IPS DF 6.9 (cell line): ENCODE measurements around the gene CBARP.
"Not testable (repeated sequence)": the region's sequence is repeated elsewhere in the genome, so short reads cannot be mapped to it uniquely, and the experiment has no call there.

ENCODE experiments used
- DNase-seq: peaks from one replicate; pipeline ENCODE4 v3.0.0-alpha.2; 2013; ENCODE audit warnings: low read depth, low spot score
- H3K27ac ChIP-seq: one replicate; pipeline ENCODE4 v1.5.1; 2013; ENCODE audit warnings: low read length, control low read depth
- H3K27me3 ChIP-seq: 2 replicates; pipeline ENCODE4 v1.6.1; 2013; ENCODE audit warnings: mild to moderate bottlenecking, low read length; ENCODE audit not compliant: control insufficient read depth, insufficient read depth
- H3K36me3 ChIP-seq: 2 replicates; pipeline ENCODE4 v1.6.1; 2013; ENCODE audit warnings: low read length; ENCODE audit not compliant: control insufficient read depth, insufficient read depth
- H3K4me1 ChIP-seq: 2 replicates; pipeline ENCODE4 v1.6.1; 2013; ENCODE audit warnings: low read length; ENCODE audit not compliant: control insufficient read depth, insufficient read depth
- H3K4me3 ChIP-seq: 2 replicates; pipeline ENCODE4 v1.5.1; 2013; ENCODE audit warnings: mild to moderate bottlenecking, low read length
- H3K9me3 ChIP-seq: 2 replicates; pipeline ENCODE4 v1.6.1; 2013; ENCODE audit warnings: low read length, inconsistent platforms; ENCODE audit not compliant: control insufficient read depth, insufficient read depth
- WGBS: extraction: QIAGEN DNeasy Blood & Tissue Kit; methylation state at CpG from one replicate; pipeline ENCODE4 v1.1.7; 2013; ENCODE audit warnings: mixed read lengths, missing lambda C conversion rate; ENCODE audit not compliant: insufficient read length, insufficient coverage; 5-methylcytosine and 5-hydroxymethylcytosine counted together

CBARP gene

DNA sequence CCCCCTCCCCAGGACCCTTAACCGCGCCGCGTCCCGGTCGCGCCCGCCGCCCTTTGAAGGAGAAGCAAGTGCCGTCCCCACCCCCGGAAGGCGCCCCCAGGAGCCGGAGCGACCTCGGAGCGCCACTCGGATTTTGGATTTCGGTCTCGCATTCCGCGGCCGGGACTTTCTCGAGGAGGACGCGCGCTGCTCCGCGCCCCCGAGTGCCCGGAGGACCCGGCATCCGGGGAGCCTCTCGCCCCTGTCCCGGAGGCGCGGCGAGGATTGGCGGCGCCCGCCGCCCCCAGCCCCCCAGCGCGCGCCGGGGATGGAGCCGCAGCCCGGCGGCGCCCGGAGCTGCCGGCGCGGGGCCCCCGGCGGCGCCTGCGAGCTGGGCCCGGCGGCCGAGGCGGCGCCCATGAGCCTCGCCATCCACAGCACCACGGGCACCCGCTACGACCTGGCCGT is 12.2 kb upstream of the CBARP start:
- Histone ChIP-seq H3K27me3 (no peaks in the 10 kb centered on the region), H3K9me3 (no peaks in the 10 kb centered on the region), H3K27ac (no peak overlapping the region), H3K4me3 (peak overlapping the region; percentile 77), H3K4me1 (peaks cover 5% of the 10 kb centered on the region; the same call in 1 of the 2 replicates), H3K36me3 (peaks cover 30% of the 10 kb centered on the region)
- no peak for DNase-seq
- WGBS, result no CpG with 5 or more reads among the region's 67 CpGs

DNA sequence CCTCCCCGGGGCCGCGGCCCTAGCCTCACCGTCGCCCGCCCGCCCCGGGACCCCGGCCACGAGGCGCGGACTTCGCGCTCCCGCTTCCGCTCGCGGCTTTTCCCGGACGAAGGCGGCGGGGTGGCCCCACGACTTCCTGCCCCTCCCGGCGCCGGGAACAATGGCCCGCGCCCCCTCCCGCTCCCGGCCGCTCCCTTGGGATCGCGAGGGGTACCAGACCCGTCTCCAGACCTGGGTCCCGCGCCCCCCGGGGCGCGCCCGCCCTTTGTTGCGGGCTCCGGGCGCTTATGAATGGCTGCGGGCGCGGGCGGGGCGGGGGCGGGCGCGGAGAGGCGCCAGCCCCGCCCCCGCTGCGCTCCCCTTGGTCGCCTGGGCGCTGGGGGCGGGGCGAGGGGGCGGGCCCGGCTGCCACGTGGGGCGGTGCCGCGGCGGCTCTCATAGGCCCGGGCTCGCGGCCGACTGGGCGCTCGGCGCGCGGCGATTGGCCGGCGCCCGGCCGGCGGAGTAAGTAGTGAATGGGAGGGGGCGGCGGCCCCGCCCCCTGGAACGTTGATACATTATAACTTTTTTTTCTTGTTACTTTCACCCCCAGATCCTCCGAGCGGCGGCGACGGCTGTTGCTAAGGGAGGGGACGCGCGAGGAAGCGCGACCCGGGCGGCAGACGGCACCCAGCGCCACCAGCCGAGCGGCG is 11.6 kb upstream of the CBARP start:
- no CpG with 5 or more reads among the region's 102 CpGs for WGBS
- Histone ChIP-seq H3K27ac (no peak overlapping the region), H3K36me3 (peaks cover 26% of the 10 kb centered on the region), H3K4me1 (peaks cover 5% of the 10 kb centered on the region; the same call in 1 of the 2 replicates), H3K4me3 (peak overlapping the region; percentile 96), H3K27me3 (no peaks in the 10 kb centered on the region), H3K9me3 (no peaks in the 10 kb centered on the region)
- DNase-seq, result no peak

DNA sequence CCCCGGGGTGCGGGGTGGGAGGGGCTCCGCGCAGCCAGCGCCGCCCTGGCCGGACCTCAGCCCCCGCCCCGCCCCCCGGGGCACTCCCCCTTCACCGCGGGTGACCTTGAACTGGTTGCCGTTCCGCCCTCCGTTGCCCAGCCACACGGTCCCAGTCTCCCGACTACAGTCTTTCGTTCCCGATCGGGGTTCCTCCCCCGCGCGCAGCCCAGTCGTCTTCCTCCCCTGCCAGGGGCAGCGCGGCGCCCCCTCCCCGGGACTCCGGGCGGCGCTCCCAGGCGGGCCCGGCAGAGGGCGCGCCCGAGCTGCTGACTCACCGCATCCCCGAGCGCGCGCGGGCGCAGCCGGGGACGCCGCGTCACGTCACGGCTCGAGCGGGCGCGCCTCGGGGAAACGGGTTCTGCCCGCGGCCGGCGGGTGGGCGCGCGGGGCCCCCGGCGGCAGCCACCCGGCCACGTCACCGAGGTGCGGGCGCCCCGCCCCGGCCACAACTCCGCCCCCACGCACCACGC is 11.0 kb upstream of the CBARP start:
- no peaks in the 10 kb centered on the region for H3K27me3 ChIP-seq
- no peaks in the 10 kb centered on the region for H3K9me3 ChIP-seq
- no CpG with 5 or more reads among the region's 74 CpGs for WGBS
- DNase-seq, result no peak
- peaks cover 20% of the 10 kb centered on the region for H3K36me3 ChIP-seq
- peak overlapping the region; percentile 96 for H3K4me3 ChIP-seq
- H3K4me1 ChIP-seq, result peaks cover 5% of the 10 kb centered on the region; the same call in 1 of the 2 replicates
- H3K27ac ChIP-seq, result no peak overlapping the region

DNA sequence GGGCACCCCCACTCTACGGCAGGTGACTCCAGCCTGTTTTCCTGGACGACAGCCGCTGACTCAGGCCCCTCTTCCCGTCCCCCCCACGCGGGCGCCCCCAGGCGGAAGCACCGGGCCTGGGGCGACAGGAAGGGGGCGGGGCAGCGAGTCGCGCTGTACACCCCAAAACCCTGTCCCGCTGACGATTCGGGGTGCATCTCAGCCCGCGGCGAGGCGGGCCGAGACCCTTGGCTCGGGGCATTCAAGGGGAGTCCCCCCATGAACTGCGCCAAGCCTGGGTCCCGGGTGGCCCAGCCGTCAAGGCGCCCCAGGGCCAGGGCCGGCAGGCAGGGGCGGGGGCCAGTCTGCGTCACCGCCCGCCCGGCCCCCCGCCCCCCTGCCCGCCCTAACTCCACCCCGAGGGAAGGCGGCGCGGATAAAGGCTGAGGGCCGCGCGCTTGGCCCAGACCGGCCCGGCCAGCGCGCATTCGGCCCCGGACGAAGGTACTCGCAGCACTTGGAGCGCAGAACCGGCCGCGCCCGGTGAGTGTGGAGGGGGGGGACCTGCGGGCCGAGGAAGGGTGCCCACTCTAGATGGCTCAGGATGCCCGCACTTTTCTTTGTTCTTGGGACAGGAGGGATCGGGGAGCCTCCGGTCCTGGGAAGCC is 10.5 kb upstream of the CBARP start, which contains the start of gene MIDN:
Gene MIDN, plus strand, starts transcription at position 445 of the 647 bp plus-strand sequence. CDS start 1,714 bp downstream, outside the sequence.
- Histone ChIP-seq H3K9me3 (no peaks in the 10 kb centered on the region), H3K4me3 (peak within 1 kb of the TSS; percentile 96), H3K4me1 (peaks cover 5% of the 10 kb centered on the region; the same call in 1 of the 2 replicates), H3K36me3 (peaks cover 17% of the 10 kb centered on the region), H3K27ac (no peak within 1 kb of the TSS), H3K27me3 (no peaks in the 10 kb centered on the region)
- no peak for DNase-seq
- no CpG with 5 or more reads among the region's 60 CpGs for WGBS

DNA sequence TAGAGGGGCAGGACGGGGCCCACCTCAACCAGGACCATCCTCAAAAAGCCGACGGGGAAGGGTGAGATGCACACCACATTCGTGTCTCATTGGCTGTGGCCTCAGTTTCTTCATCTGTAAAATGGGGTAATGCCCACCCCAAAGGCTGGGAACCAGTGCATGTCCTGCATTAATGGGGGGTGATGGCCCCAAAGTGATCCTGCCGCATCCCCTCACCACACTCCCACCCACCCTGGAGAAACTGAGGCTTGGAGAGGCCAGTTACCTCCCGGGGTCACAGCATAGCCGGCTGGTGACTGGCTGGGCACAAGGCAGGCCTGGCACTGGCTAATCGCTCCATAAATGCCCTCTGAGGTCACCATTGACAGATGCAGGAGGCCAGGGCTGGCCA is 9.9 kb upstream of the CBARP start:
- Histone ChIP-seq H3K4me1 (peaks cover 5% of the 10 kb centered on the region; the same call in 1 of the 2 replicates), H3K36me3 (peaks cover 17% of the 10 kb centered on the region), H3K9me3 (no peaks in the 10 kb centered on the region), H3K27ac (no peak overlapping the region), H3K4me3 (no peak overlapping the region), H3K27me3 (no peaks in the 10 kb centered on the region)
- DNase-seq, result no peak
- no CpG with 5 or more reads among the region's 8 CpGs for WGBS

DNA sequence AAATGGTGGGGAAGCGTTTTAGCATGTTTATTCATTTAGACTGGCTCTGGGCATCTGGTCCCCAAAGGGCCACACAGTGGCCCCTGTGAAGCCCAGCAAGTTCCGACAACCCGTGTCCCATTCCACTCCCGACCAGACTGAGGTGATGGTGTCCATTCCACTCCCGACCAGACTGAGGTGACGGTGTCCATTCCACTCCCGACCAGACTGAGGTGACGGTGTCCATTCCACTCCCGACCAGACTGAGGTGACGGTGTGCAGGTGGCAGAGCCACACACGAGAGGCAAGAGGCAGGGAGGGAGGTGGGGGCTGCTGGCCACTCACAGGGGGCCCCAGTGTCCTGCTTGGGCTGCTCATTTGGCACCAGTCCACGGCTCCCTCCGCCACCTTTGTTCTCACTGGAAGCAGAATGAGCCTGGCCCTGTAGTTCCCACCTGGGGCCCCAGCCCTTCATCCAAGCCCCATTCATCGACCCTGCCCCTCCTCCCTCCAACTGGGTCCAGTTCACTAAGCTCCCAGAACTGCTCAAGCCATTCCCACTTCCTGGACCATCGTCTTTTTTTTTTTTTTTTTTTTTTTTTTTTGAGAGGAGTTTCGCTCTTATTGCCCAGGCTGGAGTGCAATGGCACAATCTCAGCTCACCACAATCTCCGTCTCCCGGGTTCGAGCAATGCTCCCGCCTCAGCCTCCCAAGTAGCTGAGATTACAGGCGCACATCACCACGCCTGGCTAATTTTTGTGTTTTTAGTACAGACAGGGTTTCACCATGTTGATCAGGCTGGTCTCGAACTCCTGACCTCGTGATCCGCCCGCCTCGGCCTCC is 8.7 kb upstream of the CBARP start:
- WGBS, result no CpG with 5 or more reads among the region's 27 CpGs
- peaks cover 12% of the 10 kb centered on the region for H3K36me3 ChIP-seq
- not testable (repeated sequence) for H3K4me1 ChIP-seq, H3K27ac ChIP-seq, H3K27me3 ChIP-seq, H3K9me3 ChIP-seq, DNase-seq, H3K4me3 ChIP-seq

DNA sequence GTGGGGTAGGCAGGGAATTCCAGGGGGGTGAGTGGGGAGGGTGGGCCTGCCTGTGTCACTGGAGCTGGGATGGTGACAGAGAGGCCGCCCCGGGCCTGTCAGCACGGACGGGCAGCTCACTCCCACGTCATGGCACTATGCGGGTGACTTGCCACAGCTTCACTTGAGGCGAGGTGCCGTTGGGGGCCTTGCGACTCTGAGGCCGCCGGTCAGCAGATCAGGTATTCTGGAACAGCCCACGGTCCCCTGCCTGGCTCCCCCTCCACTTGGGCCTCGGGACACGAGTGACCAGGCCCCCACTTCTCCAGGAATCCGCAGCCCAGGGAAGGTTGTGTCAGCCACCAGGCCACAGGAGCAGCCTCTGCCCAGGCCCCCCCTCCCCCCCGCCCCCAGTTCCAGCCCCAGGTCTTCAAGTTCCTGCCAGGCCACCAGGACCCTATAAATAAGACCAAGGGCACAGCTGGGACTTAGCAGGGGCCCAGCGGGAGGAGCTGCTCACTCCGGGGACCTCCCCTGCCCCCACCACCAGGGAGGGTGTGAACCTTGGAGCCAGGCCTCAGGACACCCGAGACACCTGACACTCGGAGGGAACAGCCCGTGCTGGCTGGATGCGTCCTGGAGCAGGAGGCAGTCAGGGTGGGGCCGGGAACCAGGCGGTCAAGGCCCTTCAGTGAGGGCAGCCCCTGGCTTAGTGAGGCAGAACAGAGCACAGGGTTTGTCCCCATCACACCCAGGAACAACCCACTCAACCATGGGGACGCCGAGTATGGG is 7.9 kb upstream of the CBARP start:
- Histone ChIP-seq H3K9me3 (no peaks in the 10 kb centered on the region), H3K27ac (no peak overlapping the region), H3K27me3 (no peaks in the 10 kb centered on the region), H3K36me3 (peaks cover 9% of the 10 kb centered on the region; the same call in 1 of the 2 replicates), H3K4me1 (peaks cover 4% of the 10 kb centered on the region), H3K4me3 (no peak overlapping the region)
- no peak for DNase-seq
- no CpG with 5 or more reads among the region's 26 CpGs for WGBS

DNA sequence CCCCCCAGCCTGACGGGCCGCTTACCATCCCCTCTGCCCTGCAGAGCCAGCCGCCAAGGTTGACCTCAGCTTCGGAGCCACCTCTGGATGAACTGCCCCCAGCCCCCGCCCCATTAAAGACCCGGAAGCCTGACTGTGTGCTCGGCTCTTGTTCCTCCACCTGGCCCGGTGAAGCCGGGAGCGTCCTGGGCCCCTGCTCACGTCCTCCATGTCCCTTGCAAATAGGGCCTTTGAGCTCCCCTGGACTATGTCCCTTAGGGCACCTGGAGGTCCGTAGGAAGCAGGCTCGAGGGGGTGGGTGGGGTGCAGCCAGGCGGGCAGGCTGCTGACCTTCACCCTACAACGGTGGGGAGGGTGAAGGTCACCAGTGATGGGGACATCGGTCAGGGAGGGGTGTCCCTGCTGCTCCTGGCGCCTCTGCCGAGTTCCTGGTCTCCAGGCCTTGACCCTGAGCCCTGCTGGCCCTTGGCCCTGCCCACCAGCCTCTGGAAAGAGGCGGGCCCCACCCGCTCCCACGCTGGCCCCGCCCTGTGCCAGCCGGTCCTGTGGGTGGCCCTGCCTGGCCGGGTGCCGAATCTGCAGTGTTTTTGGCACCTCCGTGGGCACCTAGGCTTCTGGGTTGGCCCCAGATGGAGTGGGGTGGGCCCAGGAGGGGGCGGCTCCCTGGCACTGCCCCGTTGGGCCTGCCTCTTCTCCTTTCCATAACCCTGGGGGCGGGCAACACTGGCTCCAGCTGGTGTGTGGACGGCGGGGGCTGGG is 7.1 kb upstream of the CBARP start:
- WGBS, result no CpG with 5 or more reads among the region's 31 CpGs
- H3K27ac ChIP-seq, result no peak overlapping the region
- H3K4me3 ChIP-seq, result no peak overlapping the region
- no peaks in the 10 kb centered on the region for H3K27me3 ChIP-seq
- H3K9me3 ChIP-seq, result no peaks in the 10 kb centered on the region
- H3K4me1 ChIP-seq, result peaks cover 4% of the 10 kb centered on the region
- DNase-seq, result no peak
- peaks cover 5% of the 10 kb centered on the region; the same call in 1 of the 2 replicates for H3K36me3 ChIP-seq
